Panc1 (cell line): ENCODE results near the gene FKBP6. TPM values are rescaled to one million over a fixed set of nuclear protein-coding genes. Genes with fewer than 3 reads are reported as not detected.

ENCODE experiments used
- ATAC-seq: fragments of 200-7000 bp; cut with Tn5 transposase; 2 replicates; pipeline ENCODE4 v1.9.1; 2020; ENCODE audit warnings: mild to moderate bottlenecking, moderate library complexity
- BruUV-seq: library from RNA; stranded (reverse); fragments of 400-500 nt; replicated peaks from 2 replicates; lab custom pipeline; 2021; lab: Mats Ljungman, UMichigan
- CTCF ChIA-PET: fragments of 300-600 bp; sonication (Branson Sonifier 250); formaldehyde crosslinking; loops from one replicate; lab custom pipeline; 2022; ENCODE audit warnings: antibody characterized with exemption; lab: Charles Lee
- POLR2A ChIA-PET: fragments of 300-600 bp; sonication (Branson Sonifier 250); formaldehyde crosslinking; loops from one replicate; lab custom pipeline; 2022; ENCODE audit warnings: antibody characterized with exemption; lab: Charles Lee
- DNase-seq: peaks from one replicate; pipeline ENCODE4 v3.0.0-alpha.2; 2010; ENCODE audit warnings: low read depth, low spot score
- H3K27ac ChIP-seq: 2 replicates; pipeline ENCODE4 v1.5.1; 2011; ENCODE audit warnings: mild to moderate bottlenecking, low read length, inconsistent platforms
- H3K27me3 ChIP-seq: fragments of 200-500 bp; sonication (Bioruptor generic); 2 replicates; pipeline ENCODE4 v1.6.0; 2014; ENCODE audit warnings: low read length, inconsistent platforms; ENCODE audit not compliant: control insufficient read depth, insufficient read depth
- H3K36me3 ChIP-seq: fragments of 200-500 bp; sonication (Bioruptor generic); 2 replicates; pipeline ENCODE4 v1.5.1; 2014; ENCODE audit warnings: inconsistent platforms, mild to moderate bottlenecking, low read length, moderate library complexity; ENCODE audit not compliant: control insufficient read depth, insufficient read depth
- H3K4me1 ChIP-seq: 2 replicates; pipeline ENCODE4 v1.5.1; 2011; ENCODE audit warnings: inconsistent platforms, mild to moderate bottlenecking, low read length, moderate library complexity; ENCODE audit not compliant: control insufficient read depth, insufficient read depth
- H3K4me3 ChIP-seq, 2 experiments: 2 replicates each; pipeline ENCODE4 v1.5.1; 2011 to 2012; ENCODE audit warnings: low read depth in 2 of 2, low read length in 2 of 2, mild to moderate bottlenecking in 2 of 2, inconsistent platforms in 1 of 2, moderate library complexity in 1 of 2
- H3K9me3 ChIP-seq: fragments of 200-500 bp; sonication (Bioruptor generic); 2 replicates; pipeline ENCODE4 v1.5.1; 2014; ENCODE audit warnings: low read depth, mild to moderate bottlenecking, inconsistent platforms, low read length, moderate library complexity; ENCODE audit not compliant: control insufficient read depth, insufficient read depth
- POLR2AphosphoS5 ChIP-seq: IDR thresholded peaks from 2 replicates; pipeline ENCODE4 v1.6.1; 2012; ENCODE audit warnings: mild to moderate bottlenecking, low read depth, low read length, moderate library complexity
- SIN3A ChIP-seq: IDR thresholded peaks from 2 replicates; pipeline ENCODE4 v1.6.1; 2012; ENCODE audit warnings: low read depth, mild to moderate bottlenecking, low read length, moderate library complexity, borderline replicate concordance; ENCODE audit not compliant: insufficient read depth
- TCF7L2 ChIP-seq: IDR thresholded peaks from 2 replicates; pipeline ENCODE4 v1.6.1; 2011; ENCODE audit warnings: mild to moderate bottlenecking, low read depth, low read length, inconsistent platforms
- in situ Hi-C: cut with HindIII; loops from 2 replicates; pipeline ENCODE4 v1.10.0; 2016; ENCODE audit warnings: low sequenced_read_pairs, low pct_unique_long_range_greater_than_20kb
- intact Hi-C: fragments of 100-400 bp; cut with micrococcal nuclease; formaldehyde crosslinking; loops from one replicate; pipeline ENCODE4 v1.10.0; 2022; ENCODE audit not compliant: unreplicated experiment
- total RNA-seq: library from RNA; stranded (reverse); gene quantifications from one replicate; pipeline ENCODE4 v1.2.1, GENCODE V29; 2021; ENCODE audit not compliant: unreplicated experiment
- TF ChIP-seq, protein P1 (sequence below), 2 experiments: IDR thresholded peaks; 2 replicates each; pipeline ENCODE4 v1.6.1; 2011 to 2012; ENCODE audit warnings: low read depth in 2 of 2, control low read depth in 1 of 2, low read length in 1 of 2, mild to moderate bottlenecking in 1 of 2, moderate library complexity in 1 of 2; ENCODE audit not compliant: insufficient read depth in 1 of 2
- TF ChIP-seq, protein P2 (sequence below): fragments of 450-650 bp; IDR thresholded peaks from 2 replicates; pipeline ENCODE4 v1.5.1; 2017; ENCODE audit warnings: mild to moderate bottlenecking

FKBP6 gene
- total RNA-seq, 1 experiment from 2014 or later, result not detected

DNA sequence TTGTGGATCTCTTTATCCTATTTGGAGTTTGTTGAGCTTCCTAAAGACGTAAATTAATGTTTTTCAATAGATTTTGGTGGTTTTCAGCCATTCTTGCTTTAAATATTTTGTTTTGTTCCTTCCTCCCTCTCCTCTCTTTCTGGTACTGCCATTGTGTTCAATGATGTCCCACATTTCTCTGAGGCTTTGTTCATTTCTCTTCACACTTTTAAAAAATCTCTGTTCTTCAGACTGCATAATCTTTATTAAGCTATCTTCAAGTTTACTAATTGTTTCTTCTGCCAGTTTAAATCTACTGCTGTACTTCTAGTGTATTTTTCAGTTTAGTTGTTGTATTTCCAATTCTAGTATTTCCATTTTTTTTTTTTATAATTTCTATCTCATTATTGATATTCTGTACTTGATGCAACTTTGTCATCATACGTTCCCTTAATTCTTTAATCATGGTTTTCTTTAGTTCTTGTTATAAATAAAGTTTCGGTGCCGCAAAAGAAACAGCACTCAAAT lies 60.0 kb downstream of the FKBP6 start:
- ChIA-PET POLR2A (interaction anchor here (0.6 to 0.7 kb wide), 2 partner anchors 31 to 1100 kb away, joined by 3 read pairs; no protein-coding TSS in a partner anchor), CTCF (no interaction called here)
- Histone ChIP-seq H3K9me3 (0 out of 2 replicates have a peak, but pooled peaks cover 10% of the 10 kb centered on the region), H3K27ac (no peak overlapping the region), H3K36me3 (no peaks in the 10 kb centered on the region), H3K4me3 (no peak overlapping the region), H3K4me1 (no peaks in the 10 kb centered on the region), H3K27me3 (no peaks in the 10 kb centered on the region)
- ATAC-seq, result no peak
- no TSS peak for BruUV-seq
- in situ Hi-C loops, result no loop called here
- intact Hi-C loops, result no loop called here
- TF ChIP-seq, protein P1, sequence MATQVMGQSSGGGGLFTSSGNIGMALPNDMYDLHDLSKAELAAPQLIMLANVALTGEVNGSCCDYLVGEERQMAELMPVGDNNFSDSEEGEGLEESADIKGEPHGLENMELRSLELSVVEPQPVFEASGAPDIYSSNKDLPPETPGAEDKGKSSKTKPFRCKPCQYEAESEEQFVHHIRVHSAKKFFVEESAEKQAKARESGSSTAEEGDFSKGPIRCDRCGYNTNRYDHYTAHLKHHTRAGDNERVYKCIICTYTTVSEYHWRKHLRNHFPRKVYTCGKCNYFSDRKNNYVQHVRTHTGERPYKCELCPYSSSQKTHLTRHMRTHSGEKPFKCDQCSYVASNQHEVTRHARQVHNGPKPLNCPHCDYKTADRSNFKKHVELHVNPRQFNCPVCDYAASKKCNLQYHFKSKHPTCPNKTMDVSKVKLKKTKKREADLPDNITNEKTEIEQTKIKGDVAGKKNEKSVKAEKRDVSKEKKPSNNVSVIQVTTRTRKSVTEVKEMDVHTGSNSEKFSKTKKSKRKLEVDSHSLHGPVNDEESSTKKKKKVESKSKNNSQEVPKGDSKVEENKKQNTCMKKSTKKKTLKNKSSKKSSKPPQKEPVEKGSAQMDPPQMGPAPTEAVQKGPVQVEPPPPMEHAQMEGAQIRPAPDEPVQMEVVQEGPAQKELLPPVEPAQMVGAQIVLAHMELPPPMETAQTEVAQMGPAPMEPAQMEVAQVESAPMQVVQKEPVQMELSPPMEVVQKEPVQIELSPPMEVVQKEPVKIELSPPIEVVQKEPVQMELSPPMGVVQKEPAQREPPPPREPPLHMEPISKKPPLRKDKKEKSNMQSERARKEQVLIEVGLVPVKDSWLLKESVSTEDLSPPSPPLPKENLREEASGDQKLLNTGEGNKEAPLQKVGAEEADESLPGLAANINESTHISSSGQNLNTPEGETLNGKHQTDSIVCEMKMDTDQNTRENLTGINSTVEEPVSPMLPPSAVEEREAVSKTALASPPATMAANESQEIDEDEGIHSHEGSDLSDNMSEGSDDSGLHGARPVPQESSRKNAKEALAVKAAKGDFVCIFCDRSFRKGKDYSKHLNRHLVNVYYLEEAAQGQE (IDR thresholded peaks at IDR 0.05; ENCODE audit: insufficient read depth in 1 of 2, low read depth in 2 of 2, low read length in 1 of 2), result no peak
- TF ChIP-seq TCF7L2, result no peak
- TF ChIP-seq POLR2AphosphoS5, result no peak
- TF ChIP-seq SIN3A, result no peak
- TF ChIP-seq, protein P2, sequence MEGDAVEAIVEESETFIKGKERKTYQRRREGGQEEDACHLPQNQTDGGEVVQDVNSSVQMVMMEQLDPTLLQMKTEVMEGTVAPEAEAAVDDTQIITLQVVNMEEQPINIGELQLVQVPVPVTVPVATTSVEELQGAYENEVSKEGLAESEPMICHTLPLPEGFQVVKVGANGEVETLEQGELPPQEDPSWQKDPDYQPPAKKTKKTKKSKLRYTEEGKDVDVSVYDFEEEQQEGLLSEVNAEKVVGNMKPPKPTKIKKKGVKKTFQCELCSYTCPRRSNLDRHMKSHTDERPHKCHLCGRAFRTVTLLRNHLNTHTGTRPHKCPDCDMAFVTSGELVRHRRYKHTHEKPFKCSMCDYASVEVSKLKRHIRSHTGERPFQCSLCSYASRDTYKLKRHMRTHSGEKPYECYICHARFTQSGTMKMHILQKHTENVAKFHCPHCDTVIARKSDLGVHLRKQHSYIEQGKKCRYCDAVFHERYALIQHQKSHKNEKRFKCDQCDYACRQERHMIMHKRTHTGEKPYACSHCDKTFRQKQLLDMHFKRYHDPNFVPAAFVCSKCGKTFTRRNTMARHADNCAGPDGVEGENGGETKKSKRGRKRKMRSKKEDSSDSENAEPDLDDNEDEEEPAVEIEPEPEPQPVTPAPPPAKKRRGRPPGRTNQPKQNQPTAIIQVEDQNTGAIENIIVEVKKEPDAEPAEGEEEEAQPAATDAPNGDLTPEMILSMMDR, result no peak
- no peak for DNase-seq

DNA sequence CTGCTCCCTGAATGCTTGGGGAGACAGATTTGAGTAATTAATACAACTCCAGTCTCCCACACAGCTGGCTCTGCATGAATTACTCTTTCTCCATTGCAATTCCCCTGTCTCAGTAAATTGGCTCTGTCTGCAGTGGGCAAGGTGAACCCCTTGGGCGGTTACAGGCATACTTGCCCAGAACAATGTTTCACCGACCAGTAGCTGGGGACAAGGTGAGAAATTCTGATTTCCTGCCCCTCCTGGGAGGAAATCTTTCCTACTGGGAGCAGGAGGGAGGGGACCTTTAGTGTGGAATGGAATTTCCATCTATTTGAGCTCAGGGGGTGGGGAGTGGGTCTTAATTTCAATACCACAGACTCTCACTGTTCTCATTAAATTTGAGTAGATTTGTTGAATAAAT lies 63.4 kb downstream of the FKBP6 start:
- CTCF ChIA-PET, result no interaction called here
- DNase-seq, result no peak
- POLR2A ChIA-PET, result no interaction called here
- H3K27me3 ChIP-seq, result no peaks in the 10 kb centered on the region
- intact Hi-C loops (no loop called here), in situ Hi-C loops (no loop called here)
- no peak overlapping the region for H3K4me3 ChIP-seq
- H3K4me1 ChIP-seq, result no peaks in the 10 kb centered on the region
- no TSS peak for BruUV-seq
- 0 out of 2 replicates have a peak, but pooled peaks cover 5% of the 10 kb centered on the region for H3K9me3 ChIP-seq
- no peak for ATAC-seq
- H3K27ac ChIP-seq, result no peak overlapping the region
- TF ChIP-seq POLR2AphosphoS5 (no peak), TCF7L2 (no peak), SIN3A (no peak)
- TF ChIP-seq, protein P2, result no peak
- TF ChIP-seq, protein P1 (IDR thresholded peaks at IDR 0.05; ENCODE audit: insufficient read depth in 1 of 2, low read depth in 2 of 2, low read length in 1 of 2), result no peak
- no peaks in the 10 kb centered on the region for H3K36me3 ChIP-seq
